Ovary (tissue), 3 donors: Measurements from ENCODE around the gene CALHM1.

ENCODE experiments used
- CTCF ChIP-seq, 3 donors: fragments of 450-650 bp in 2 of 3; fragments of 200-600 bp in 1 of 3; IDR thresholded peaks; one replicate each; pipeline versions ENCODE4 v1.5.1 to v1.8.0; 2016 to 2022; ENCODE audit warnings: antibody characterized with exemption in 3 of 3, mild to moderate bottlenecking in 1 of 3
- EP300 ChIP-seq: sonication (generic); formaldehyde crosslinking; IDR thresholded peaks from one replicate; pipeline ENCODE4 v1.6.1; 2017; ENCODE audit warnings: antibody characterized with exemption
- POLR2A ChIP-seq: fragments of 450-650 bp; IDR thresholded peaks from one replicate; pipeline ENCODE4 v1.6.1; 2017; ENCODE audit warnings: antibody characterized with exemption, mild to moderate bottlenecking, moderate library complexity
- donor health status: DM: no; HTN: no; CAD: no.

GRCh38 chr10:103498936-103499638, 40.4 kb upstream of the CALHM1 start:
- TF ChIP-seq EP300 (no peak), POLR2A (no peak), CTCF (IDR thresholded peaks at IDR 0.05) (no peak)
